ENCODE data around the gene VAV1.

Gene VAV1

DNA sequence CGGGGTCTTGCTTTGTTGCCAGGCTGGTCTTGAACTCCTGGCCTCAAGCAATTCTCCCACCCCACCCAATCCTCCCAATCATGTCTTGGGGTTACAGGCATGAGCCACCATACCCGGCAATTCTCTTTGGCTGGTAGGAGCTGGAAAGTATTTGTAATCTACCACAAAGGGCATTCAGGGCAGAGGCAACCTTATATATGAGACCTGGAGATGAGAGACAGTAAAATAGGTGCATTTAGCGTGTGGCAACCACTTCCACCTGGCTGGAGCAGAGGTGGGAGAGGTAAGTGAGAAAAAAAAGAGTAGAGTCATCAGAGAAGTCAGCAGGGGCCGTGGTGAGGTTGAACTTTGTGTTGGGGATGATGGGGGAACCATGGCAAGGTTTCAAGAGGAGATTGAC lies 36.8 kb downstream of the VAV1 start:
- POLR2A ChIA-PET = no interaction called here

DNA sequence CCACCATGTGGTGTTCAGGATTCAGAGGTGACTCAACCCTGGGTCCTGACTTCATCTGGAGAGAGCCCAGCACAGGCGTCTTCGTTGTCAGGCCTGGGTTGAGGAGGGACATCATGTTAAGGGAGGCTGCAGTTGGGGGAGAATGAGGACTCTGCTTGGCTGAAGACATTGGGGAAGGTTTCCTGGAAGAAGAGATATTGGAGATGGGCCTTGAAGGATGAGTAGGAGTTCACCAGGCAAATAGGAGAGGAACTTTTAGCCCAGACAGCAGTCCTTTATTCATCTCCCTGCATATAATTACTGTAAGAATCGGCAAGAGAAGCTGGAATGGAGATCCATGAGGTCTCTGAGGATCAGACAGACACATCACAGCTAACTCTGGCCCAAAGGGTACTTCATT lies 38.9 kb downstream of the VAV1 start:
- Histone ChIP-seq H3K27ac (ENCODE audit: extremely low read depth, low read depth, low read length) (no peak overlapping the region), H3K9me3 (ENCODE audit: control insufficient read depth, insufficient read depth, low read depth, low read length) (no peaks in the 10 kb centered on the region), H3K36me3 (ENCODE audit: control insufficient read depth in 2 of 2, insufficient read depth in 1 of 2, low read length in 2 of 2) (no peaks in the 10 kb centered on the region), H3K4me1 (ENCODE audit: control insufficient read depth, insufficient read depth, low read length) (no peaks in the 10 kb centered on the region), H3K4me3 (ENCODE audit: low read depth, low read length) (no peak overlapping the region)
- TF ChIP-seq ZNF114 (tag by site-specific recombination; IDR thresholded peaks at IDR 0.05) (no peak), REPIN1 (tag by site-specific recombination; IDR thresholded peaks at IDR 0.05; ENCODE audit: low read depth) (no peak), ZNF133 (tag by site-specific recombination; IDR thresholded peaks at IDR 0.05) (no peak), ZFP3 (tag by site-specific recombination; IDR thresholded peaks at IDR 0.05; ENCODE audit: low read depth) (peak; percentile 79)
- CTCF ChIA-PET = interaction anchor here (0.6 kb wide), 1 partner anchor 257 kb away, joined by 4 read pairs; no protein-coding TSS in a partner anchor
- POLR2A ChIA-PET = no interaction called here

More for the DNA sequence above, 36.8 kb downstream of the VAV1 start:
- no peak overlapping the region for H3K27ac ChIP-seq (ENCODE audit: extremely low read depth, low read depth, low read length)
- no peak for TF ChIP-seq ZNF184 (tag by site-specific recombination; IDR thresholded peaks at IDR 0.05)
- no peak for TF ChIP-seq ZBTB7A (tag by site-specific recombination; IDR thresholded peaks at IDR 0.05; ENCODE audit: low read depth)
- no peak for TF ChIP-seq HOXD13 (CRISPR knock-in tag; IDR thresholded peaks at IDR 0.05; ENCODE audit: borderline replicate concordance)
- no peak for TF ChIP-seq ZBTB20 (tag by site-specific recombination; IDR thresholded peaks at IDR 0.05)
- TF ChIP-seq, protein P1, sequence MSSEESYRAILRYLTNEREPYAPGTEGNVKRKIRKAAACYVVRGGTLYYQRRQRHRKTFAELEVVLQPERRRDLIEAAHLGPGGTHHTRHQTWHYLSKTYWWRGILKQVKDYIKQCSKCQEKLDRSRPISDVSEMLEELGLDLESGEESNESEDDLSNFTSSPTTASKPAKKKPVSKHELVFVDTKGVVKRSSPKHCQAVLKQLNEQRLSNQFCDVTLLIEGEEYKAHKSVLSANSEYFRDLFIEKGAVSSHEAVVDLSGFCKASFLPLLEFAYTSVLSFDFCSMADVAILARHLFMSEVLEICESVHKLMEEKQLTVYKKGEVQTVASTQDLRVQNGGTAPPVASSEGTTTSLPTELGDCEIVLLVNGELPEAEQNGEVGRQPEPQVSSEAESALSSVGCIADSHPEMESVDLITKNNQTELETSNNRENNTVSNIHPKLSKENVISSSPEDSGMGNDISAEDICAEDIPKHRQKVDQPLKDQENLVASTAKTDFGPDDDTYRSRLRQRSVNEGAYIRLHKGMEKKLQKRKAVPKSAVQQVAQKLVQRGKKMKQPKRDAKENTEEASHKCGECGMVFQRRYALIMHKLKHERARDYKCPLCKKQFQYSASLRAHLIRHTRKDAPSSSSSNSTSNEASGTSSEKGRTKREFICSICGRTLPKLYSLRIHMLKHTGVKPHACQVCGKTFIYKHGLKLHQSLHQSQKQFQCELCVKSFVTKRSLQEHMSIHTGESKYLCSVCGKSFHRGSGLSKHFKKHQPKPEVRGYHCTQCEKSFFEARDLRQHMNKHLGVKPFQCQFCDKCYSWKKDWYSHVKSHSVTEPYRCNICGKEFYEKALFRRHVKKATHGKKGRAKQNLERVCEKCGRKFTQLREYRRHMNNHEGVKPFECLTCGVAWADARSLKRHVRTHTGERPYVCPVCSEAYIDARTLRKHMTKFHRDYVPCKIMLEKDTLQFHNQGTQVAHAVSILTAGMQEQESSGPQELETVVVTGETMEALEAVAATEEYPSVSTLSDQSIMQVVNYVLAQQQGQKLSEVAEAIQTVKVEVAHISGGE (tag by site-specific recombination; conservative IDR thresholded peaks at IDR 0.05; ENCODE audit: low read depth) = no peak
- TF ChIP-seq ZNF433 (tag by site-specific recombination; IDR thresholded peaks at IDR 0.05; ENCODE audit: low read depth) = no peak
- no peak for TF ChIP-seq ZNF324 (tag by site-specific recombination; IDR thresholded peaks at IDR 0.05)
- TF ChIP-seq SP3 (tag by site-specific recombination; IDR thresholded peaks at IDR 0.05) = no peak
- no peak for TF ChIP-seq ZNF16 (tag by site-specific recombination; IDR thresholded peaks at IDR 0.05; ENCODE audit: low read depth)
- TF ChIP-seq ZNF248 (tag by site-specific recombination; IDR thresholded peaks at IDR 0.05) = no peak
- TF ChIP-seq ZNF621 (tag by site-specific recombination; IDR thresholded peaks at IDR 0.05) = no peak
- no peak for TF ChIP-seq ZNF404 (tag by site-specific recombination; IDR thresholded peaks at IDR 0.05)
- CTCF ChIA-PET = no interaction called here
- H3K4me3 ChIP-seq (ENCODE audit: low read depth, low read length) = no peak overlapping the region
- no peaks in the 10 kb centered on the region for H3K36me3 ChIP-seq (ENCODE audit: control insufficient read depth in 2 of 2, insufficient read depth in 1 of 2, low read length in 2 of 2)
- H3K4me1 ChIP-seq (ENCODE audit: control insufficient read depth, insufficient read depth, low read length) = no peaks in the 10 kb centered on the region
- H3K9me3 ChIP-seq (ENCODE audit: control insufficient read depth, insufficient read depth, low read depth, low read length) = no peaks in the 10 kb centered on the region

DNA sequence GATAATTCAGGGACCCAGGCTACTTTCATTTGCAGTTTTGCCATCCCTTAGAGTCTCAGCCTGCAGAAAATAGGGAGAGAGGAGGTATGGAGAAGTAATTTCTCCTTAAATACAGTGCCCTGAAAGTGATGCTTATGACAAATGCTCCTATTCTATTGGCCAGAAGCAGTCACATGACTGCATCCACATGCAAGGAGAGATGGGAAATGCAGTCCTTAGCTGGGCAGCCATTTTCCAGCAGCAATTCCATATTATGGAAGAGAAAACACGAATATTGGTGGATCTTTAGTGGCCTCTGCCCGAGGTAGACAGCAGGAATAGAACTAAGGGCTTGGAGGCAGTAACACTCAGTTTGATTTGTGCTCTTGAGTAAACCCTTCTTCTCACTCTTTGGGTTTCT lies 39.4 kb downstream of the VAV1 start:
- ChIA-PET POLR2A (interaction anchor here (0.6 kb wide), 1 partner anchor 786 kb away, joined by 6 read pairs; no protein-coding TSS in a partner anchor), CTCF (no interaction called here)
- TF ChIP-seq, protein P2, sequence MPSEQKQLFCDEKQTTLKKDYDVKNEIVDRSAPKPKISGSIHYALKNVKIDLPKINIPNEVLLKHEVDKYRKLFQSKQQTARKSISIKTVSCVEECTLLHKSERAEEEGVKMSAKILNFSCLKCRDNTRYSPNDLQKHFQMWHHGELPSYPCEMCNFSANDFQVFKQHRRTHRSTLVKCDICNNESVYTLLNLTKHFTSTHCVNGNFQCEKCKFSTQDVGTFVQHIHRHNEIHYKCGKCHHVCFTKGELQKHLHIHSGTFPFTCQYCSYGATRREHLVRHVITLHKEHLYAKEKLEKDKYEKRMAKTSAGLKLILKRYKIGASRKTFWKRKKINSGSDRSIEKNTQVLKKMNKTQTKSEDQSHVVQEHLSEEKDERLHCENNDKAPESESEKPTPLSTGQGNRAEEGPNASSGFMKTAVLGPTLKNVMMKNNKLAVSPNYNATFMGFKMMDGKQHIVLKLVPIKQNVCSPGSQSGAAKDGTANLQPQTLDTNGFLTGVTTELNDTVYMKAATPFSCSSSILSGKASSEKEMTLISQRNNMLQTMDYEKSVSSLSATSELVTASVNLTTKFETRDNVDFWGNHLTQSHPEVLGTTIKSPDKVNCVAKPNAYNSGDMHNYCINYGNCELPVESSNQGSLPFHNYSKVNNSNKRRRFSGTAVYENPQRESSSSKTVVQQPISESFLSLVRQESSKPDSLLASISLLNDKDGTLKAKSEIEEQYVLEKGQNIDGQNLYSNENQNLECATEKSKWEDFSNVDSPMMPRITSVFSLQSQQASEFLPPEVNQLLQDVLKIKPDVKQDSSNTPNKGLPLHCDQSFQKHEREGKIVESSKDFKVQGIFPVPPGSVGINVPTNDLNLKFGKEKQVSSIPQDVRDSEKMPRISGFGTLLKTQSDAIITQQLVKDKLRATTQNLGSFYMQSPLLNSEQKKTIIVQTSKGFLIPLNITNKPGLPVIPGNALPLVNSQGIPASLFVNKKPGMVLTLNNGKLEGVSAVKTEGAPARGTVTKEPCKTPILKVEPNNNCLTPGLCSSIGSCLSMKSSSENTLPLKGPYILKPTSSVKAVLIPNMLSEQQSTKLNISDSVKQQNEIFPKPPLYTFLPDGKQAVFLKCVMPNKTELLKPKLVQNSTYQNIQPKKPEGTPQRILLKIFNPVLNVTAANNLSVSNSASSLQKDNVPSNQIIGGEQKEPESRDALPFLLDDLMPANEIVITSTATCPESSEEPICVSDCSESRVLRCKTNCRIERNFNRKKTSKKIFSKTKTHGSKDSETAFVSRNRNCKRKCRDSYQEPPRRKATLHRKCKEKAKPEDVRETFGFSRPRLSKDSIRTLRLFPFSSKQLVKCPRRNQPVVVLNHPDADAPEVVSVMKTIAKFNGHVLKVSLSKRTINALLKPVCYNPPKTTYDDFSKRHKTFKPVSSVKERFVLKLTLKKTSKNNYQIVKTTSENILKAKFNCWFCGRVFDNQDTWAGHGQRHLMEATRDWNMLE (tag by site-specific recombination; conservative IDR thresholded peaks at IDR 0.05; ENCODE audit: low read depth) = peak; percentile 29
- TF ChIP-seq, protein P3, sequence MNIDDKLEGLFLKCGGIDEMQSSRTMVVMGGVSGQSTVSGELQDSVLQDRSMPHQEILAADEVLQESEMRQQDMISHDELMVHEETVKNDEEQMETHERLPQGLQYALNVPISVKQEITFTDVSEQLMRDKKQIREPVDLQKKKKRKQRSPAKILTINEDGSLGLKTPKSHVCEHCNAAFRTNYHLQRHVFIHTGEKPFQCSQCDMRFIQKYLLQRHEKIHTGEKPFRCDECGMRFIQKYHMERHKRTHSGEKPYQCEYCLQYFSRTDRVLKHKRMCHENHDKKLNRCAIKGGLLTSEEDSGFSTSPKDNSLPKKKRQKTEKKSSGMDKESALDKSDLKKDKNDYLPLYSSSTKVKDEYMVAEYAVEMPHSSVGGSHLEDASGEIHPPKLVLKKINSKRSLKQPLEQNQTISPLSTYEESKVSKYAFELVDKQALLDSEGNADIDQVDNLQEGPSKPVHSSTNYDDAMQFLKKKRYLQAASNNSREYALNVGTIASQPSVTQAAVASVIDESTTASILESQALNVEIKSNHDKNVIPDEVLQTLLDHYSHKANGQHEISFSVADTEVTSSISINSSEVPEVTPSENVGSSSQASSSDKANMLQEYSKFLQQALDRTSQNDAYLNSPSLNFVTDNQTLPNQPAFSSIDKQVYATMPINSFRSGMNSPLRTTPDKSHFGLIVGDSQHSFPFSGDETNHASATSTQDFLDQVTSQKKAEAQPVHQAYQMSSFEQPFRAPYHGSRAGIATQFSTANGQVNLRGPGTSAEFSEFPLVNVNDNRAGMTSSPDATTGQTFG (tag by site-specific recombination; IDR thresholded peaks at IDR 0.05; ENCODE audit: borderline replicate concordance) = no peak
- Histone ChIP-seq H3K4me3 (ENCODE audit: low read depth, low read length) (no peak overlapping the region), H3K36me3 (ENCODE audit: control insufficient read depth in 2 of 2, insufficient read depth in 1 of 2, low read length in 2 of 2) (no peaks in the 10 kb centered on the region), H3K4me1 (ENCODE audit: control insufficient read depth, insufficient read depth, low read length) (no peaks in the 10 kb centered on the region), H3K27ac (ENCODE audit: extremely low read depth, low read depth, low read length) (no peak overlapping the region), H3K9me3 (ENCODE audit: control insufficient read depth, insufficient read depth, low read depth, low read length) (no peaks in the 10 kb centered on the region)

Data from HEK293 (cell line).